Stimulated activated CD4-positive, alpha-beta T cell treated with anti-CD3 and anti-CD28 coated beads, TNF-alpha, amount 100 ng/mL, for 48 hours (primary cell): ENCODE measurements around the gene FAM186B.

Source experiments
- DNase-seq, 3 donors: peaks; one replicate each; pipeline ENCODE4 v3.0.0-alpha.2; 2020; ENCODE audit warnings: low read depth in 3 of 3

Gene FAM186B

DNA sequence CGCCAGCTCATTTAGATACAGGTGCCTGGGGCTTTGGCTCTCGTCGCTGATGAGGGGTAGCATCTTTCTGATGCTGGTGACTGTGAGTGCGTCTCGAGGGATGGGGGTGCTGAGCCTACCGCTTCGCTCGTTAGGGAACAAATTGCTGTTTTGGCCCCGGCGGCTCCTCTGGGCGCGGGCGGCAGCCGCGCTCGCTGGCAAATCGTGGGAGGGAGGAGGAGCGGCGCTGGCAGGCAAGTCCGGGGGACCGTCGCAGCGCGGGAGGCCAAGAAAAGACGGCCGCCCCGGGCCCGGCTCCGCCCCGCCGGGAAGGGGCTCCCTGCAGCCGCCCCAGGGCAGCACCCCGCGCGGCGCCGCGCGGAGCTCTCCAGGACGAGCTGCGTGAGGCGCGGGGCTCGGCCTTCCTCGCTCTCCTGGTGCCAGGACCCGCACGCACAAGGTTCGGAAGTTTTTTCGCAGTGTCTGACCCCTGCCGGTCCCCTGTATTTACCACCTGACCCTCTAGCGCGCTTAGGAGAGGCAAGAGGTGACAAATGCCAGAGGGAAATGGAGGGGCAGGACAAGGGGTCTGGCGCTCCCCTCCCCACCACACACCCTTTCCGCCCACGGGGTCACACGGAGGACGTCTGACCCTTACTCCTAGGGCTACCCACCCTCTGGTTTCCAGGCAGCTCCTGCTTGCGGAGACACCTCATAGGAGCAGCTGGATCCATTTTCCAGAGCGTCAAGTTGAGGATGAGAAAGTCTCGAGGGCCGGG, 67.5 kb downstream of the FAM186B start:
- no peak for DNase-seq
